Hepatocyte (in vitro differentiated cells): ENCODE data around the gene PCOLCE2. TPM values are rescaled to one million over a fixed set of nuclear protein-coding genes. Genes with fewer than 3 reads are reported as not detected.

ENCODE experiments used
- DNase-seq: peaks from one replicate; pipeline ENCODE4 v3.0.0-alpha.2; 2016; ENCODE audit warnings: low spot score
- H2AFZ ChIP-seq: fragments of 200-600 bp; sonication (generic); 2 replicates; pipeline ENCODE4 v1.6.0; 2016; ENCODE audit warnings: antibody characterized with exemption, mild to moderate bottlenecking
- H3K27ac ChIP-seq: fragments of 200-600 bp; sonication (generic); 2 replicates; pipeline ENCODE4 v1.5.1; 2016; ENCODE audit warnings: mild to moderate bottlenecking
- H3K27me3 ChIP-seq: fragments of 200-600 bp; sonication (generic); 2 replicates; pipeline ENCODE4 v1.6.1; 2016
- H3K36me3 ChIP-seq: fragments of 200-600 bp; sonication (generic); replicated peaks from 2 replicates; pipeline ENCODE4 v1.5.1; 2016; ENCODE audit warnings: low read depth; ENCODE audit not compliant: insufficient read depth
- H3K4me1 ChIP-seq: fragments of 200-600 bp; sonication (generic); 2 replicates; pipeline ENCODE4 v1.5.1; 2016; ENCODE audit warnings: mild to moderate bottlenecking, moderate library complexity; ENCODE audit not compliant: insufficient read depth
- H3K4me2 ChIP-seq: fragments of 200-600 bp; sonication (generic); 2 replicates; pipeline ENCODE4 v1.6.0; 2016
- H3K4me3 ChIP-seq: fragments of 200-600 bp; sonication (generic); 2 replicates; pipeline ENCODE4 v1.5.1; 2016; ENCODE audit warnings: mild to moderate bottlenecking
- H3K79me2 ChIP-seq: fragments of 200-600 bp; sonication (generic); 2 replicates; pipeline ENCODE4 v1.6.0; 2017; ENCODE audit warnings: mild to moderate bottlenecking
- H3K9me2 ChIP-seq: fragments of 200-600 bp; sonication (generic); replicated peaks from 2 replicates; pipeline ENCODE4 v1.6.0; 2017; ENCODE audit warnings: mild to moderate bottlenecking; ENCODE audit not compliant: insufficient read depth
- H3K9me3 ChIP-seq: fragments of 200-600 bp; sonication (generic); 2 replicates; pipeline ENCODE4 v1.5.1; 2016; ENCODE audit warnings: low read depth, mild to moderate bottlenecking
- H4K20me1 ChIP-seq: fragments of 200-600 bp; sonication (generic); 2 replicates; pipeline ENCODE4 v1.6.0; 2016; ENCODE audit warnings: mild to moderate bottlenecking; ENCODE audit not compliant: insufficient read depth, poor library complexity, severe bottlenecking
- CTCF ChIP-seq: fragments of 200-600 bp; sonication (generic); IDR thresholded peaks from 2 replicates; pipeline ENCODE4 v1.5.1; 2016; ENCODE audit warnings: antibody characterized with exemption, mild to moderate bottlenecking; ENCODE audit not compliant: poor library complexity
- EZH2 ChIP-seq: fragments of 200-600 bp; sonication (generic); IDR thresholded peaks from 2 replicates; pipeline ENCODE4 v1.6.1; 2016; ENCODE audit warnings: antibody characterized with exemption, mild to moderate bottlenecking, borderline replicate concordance
- EZH2phosphoT487 ChIP-seq: fragments of 200-600 bp; sonication (generic); IDR thresholded peaks from one replicate; pipeline ENCODE4 v1.6.1; 2018; ENCODE audit warnings: antibody characterized with exemption, mild to moderate bottlenecking, low read depth, moderate library complexity; ENCODE audit not compliant: unreplicated experiment, severe bottlenecking
- WGBS: methylation state at CpG from one replicate; pipeline ENCODE4 v1.1.6; 2016; ENCODE audit warnings: low lambda C conversion rate; ENCODE audit errors: missing lambda C conversion rate; 5-methylcytosine and 5-hydroxymethylcytosine counted together
- polyA plus RNA-seq: library from polyadenylated mRNA; unstranded; fragments of >200 nt; fragmentation: Nextera tagmentation; extraction: Ambion mirVana; gene quantifications from 2 replicates; pipeline ENCODE4 v1.2.1, GENCODE V29; 2016
- total RNA-seq: library from RNA; depleted of rRNA; stranded (reverse); fragments of >200 nt; gene quantifications from 2 replicates; pipeline ENCODE4 v1.2.3, GENCODE V29; 2014

Gene PCOLCE2
- total and polyA plus RNA-seq, 2 experiments from 2014 or later: 9.2 to 10.8 TPM

- Histone ChIP-seq H3K4me1 (no peaks in the 10 kb centered on the region), H3K27ac (no peak overlapping the region), H2AFZ (no peak overlapping the region), H3K79me2 (no peaks in the 10 kb centered on the region), H3K9me2 (no peaks in the 10 kb centered on the region), H3K4me2 (no peak overlapping the region), H3K27me3 (no peaks in the 10 kb centered on the region), H4K20me1 (no peaks in the 10 kb centered on the region), H3K9me3 (no peaks in the 10 kb centered on the region), H3K36me3 (no peaks in the 10 kb centered on the region), H3K4me3 (no peak overlapping the region)
- no peak for TF ChIP-seq CTCF
- no peak for TF ChIP-seq EZH2phosphoT487
- TF ChIP-seq EZH2: no peak
- WGBS: 62% methylated on average over 10 of the region's 10 CpGs
- peak; percentile 65 for DNase-seq
Observed at GRCh38 chr3:142853270-142854168, 35.4 kb downstream of the PCOLCE2 start.

- Histone ChIP-seq H3K27ac (no peak overlapping the region), H3K27me3 (no peaks in the 10 kb centered on the region), H3K9me2 (no peaks in the 10 kb centered on the region), H3K4me2 (no peak overlapping the region), H3K79me2 (no peaks in the 10 kb centered on the region), H3K4me3 (no peak overlapping the region), H3K9me3 (no peaks in the 10 kb centered on the region), H4K20me1 (no peaks in the 10 kb centered on the region), H3K4me1 (no peaks in the 10 kb centered on the region), H3K36me3 (no peaks in the 10 kb centered on the region), H2AFZ (no peak overlapping the region)
- no peak for DNase-seq
- WGBS: 91% methylated on average over 4 of the region's 4 CpGs
- TF ChIP-seq EZH2phosphoT487 (no peak), CTCF (no peak), EZH2 (no peak)
Observed at GRCh38 chr3:142852009-142852408, 36.9 kb downstream of the PCOLCE2 start.

GRCh38 chr3:142850395-142851023, 38.4 kb downstream of the PCOLCE2 start:
- Histone ChIP-seq H3K4me1 (no peaks in the 10 kb centered on the region), H3K9me3 (no peaks in the 10 kb centered on the region), H3K36me3 (no peaks in the 10 kb centered on the region), H4K20me1 (no peaks in the 10 kb centered on the region), H3K9me2 (no peaks in the 10 kb centered on the region), H3K4me2 (no peak overlapping the region), H3K27ac (peak overlapping the region; percentile 15), H3K79me2 (no peaks in the 10 kb centered on the region), H3K4me3 (no peak overlapping the region), H2AFZ (no peak overlapping the region), H3K27me3 (no peaks in the 10 kb centered on the region)
- WGBS: 39% methylated on average over 2 of the region's 2 CpGs
- no peak for TF ChIP-seq EZH2phosphoT487
- TF ChIP-seq CTCF: no peak
- no peak for TF ChIP-seq EZH2
- peak; percentile 21 for DNase-seq
